H1 (cell line): Measurements from ENCODE around the gene KAT5. TPM values are rescaled to one million over a fixed set of nuclear protein-coding genes. Genes with fewer than 3 reads are reported as not detected.

Experiments
- CTCF ChIA-PET: fragments of 300-600 bp; sonication (Branson Sonifier 250); formaldehyde crosslinking; loops from one replicate; lab custom pipeline; 2021; ENCODE audit not compliant: partially characterized antibody; lab: Charles Lee
- POLR2A ChIA-PET: fragments of 300-600 bp; sonication (Branson Sonifier 250); formaldehyde crosslinking; loops from one replicate; lab custom pipeline; 2021; ENCODE audit warnings: inconsistent platforms; ENCODE audit not compliant: partially characterized antibody; lab: Charles Lee
- DNase-seq, 2 experiments: peaks; one replicate each; pipeline versions ENCODE4 v3.0.0 to v3.0.0-alpha.2; 2010 to 2022; ENCODE audit warnings: low spot score in 2 of 2, low read depth in 1 of 2, mixed read lengths in 1 of 2
- FAIRE-seq: peaks from 2 replicates; lab custom pipeline; 2011; peaks lifted over from hg19 to GRCh38; lab: Jason Lieb, UNC
- H2AFZ ChIP-seq: 2 replicates; pipeline ENCODE4 v1.8.1; 2012; ENCODE audit warnings: low read length, inconsistent platforms
- H2AK5ac ChIP-seq: 2 replicates; pipeline ENCODE4 v1.6.1; 2013; ENCODE audit warnings: low read depth, low read length
- H2BK120ac ChIP-seq: replicated peaks from 2 replicates; pipeline ENCODE3; 2013; ENCODE audit warnings: low read depth, low read length, inconsistent platforms
- H2BK12ac ChIP-seq: 2 replicates; pipeline ENCODE4 v1.6.1; 2013; ENCODE audit warnings: low read depth, low read length
- H2BK15ac ChIP-seq: 2 replicates; pipeline ENCODE4 v1.6.1; 2013; ENCODE audit warnings: low read length
- H2BK20ac ChIP-seq: 2 replicates; pipeline ENCODE4 v1.6.1; 2013; ENCODE audit warnings: low read length
- H2BK5ac ChIP-seq: 2 replicates; pipeline ENCODE4 v1.6.1; 2013; ENCODE audit warnings: low read depth, low read length
- H3K14ac ChIP-seq: 2 replicates; pipeline ENCODE4 v1.6.1; 2013; ENCODE audit warnings: inconsistent platforms; ENCODE audit not compliant: insufficient read length
- H3K18ac ChIP-seq: 2 replicates; pipeline ENCODE4 v1.6.1; 2013; ENCODE audit warnings: low read length; ENCODE audit errors: extremely low read depth
- H3K23ac ChIP-seq: 2 replicates; pipeline ENCODE4 v1.6.1; 2013; ENCODE audit warnings: inconsistent platforms; ENCODE audit not compliant: insufficient read length
- H3K23me2 ChIP-seq: 2 replicates; pipeline ENCODE4 v1.6.1; 2013; ENCODE audit warnings: low read depth, low read length
- H3K27ac ChIP-seq: 2 replicates; pipeline ENCODE4 v1.6.1; 2011; ENCODE audit warnings: low read depth, low read length, inconsistent platforms
- H3K27me3 ChIP-seq, 4 experiments: replicated peaks in 1 of 4; 1 replicate in 1 of 4; 2 replicates in 3 of 4; pipeline versions ENCODE4 v1.6.1 to v1.8.1; 2011 to 2013; ENCODE audit warnings: low read length in 3 of 4, mild to moderate bottlenecking in 3 of 4, inconsistent platforms in 2 of 4, mixed read lengths in 2 of 4, moderate library complexity in 1 of 4; ENCODE audit not compliant: control insufficient read depth in 3 of 4, insufficient read depth in 3 of 4; ENCODE audit errors: extremely low read depth in 1 of 4
- H3K36me3 ChIP-seq, 4 experiments: 2 replicates each; pipeline versions ENCODE4 v1.6.1 to v1.8.1; 2011 to 2013; ENCODE audit warnings: mild to moderate bottlenecking in 4 of 4, low read length in 3 of 4, moderate library complexity in 2 of 4, control low read depth in 1 of 4, inconsistent platforms in 1 of 4; ENCODE audit not compliant: insufficient read depth in 4 of 4, control insufficient read depth in 2 of 4
- H3K4ac ChIP-seq: replicated peaks from 2 replicates; pipeline ENCODE3; 2013; ENCODE audit warnings: low read length, low read depth, mixed read lengths, inconsistent platforms; ENCODE audit not compliant: insufficient read length
- H3K4me1 ChIP-seq, 4 experiments: replicated peaks in 1 of 4; 1 replicate in 1 of 4; 2 replicates in 3 of 4; pipeline versions ENCODE4 v1.6.1 to v1.8.1; 2011 to 2013; ENCODE audit warnings: low read length in 3 of 4, inconsistent platforms in 2 of 4, mixed read lengths in 1 of 4; ENCODE audit not compliant: insufficient read depth in 4 of 4, control insufficient read depth in 3 of 4
- H3K4me2 ChIP-seq, 2 experiments: 2 replicates each; pipeline versions ENCODE4 v1.6.1 to v1.8.1; 2011 to 2013; ENCODE audit warnings: low read depth in 2 of 2, low read length in 2 of 2, control low read depth in 1 of 2, inconsistent platforms in 1 of 2, mild to moderate bottlenecking in 1 of 2; ENCODE audit not compliant: insufficient read depth in 1 of 2
- H3K4me3 ChIP-seq, 4 experiments: fragments of 200-600, 300-600 bp in 1 of 4; sonication (generic), shearing (Covaris generic), sonication (Bioruptor Twin) in 1 of 4; 2 replicates each; pipeline versions ENCODE4 v1.5.1 to v1.8.1; 2011 to 2016; ENCODE audit warnings: low read length in 4 of 4, low read depth in 3 of 4, control low read depth in 2 of 4, inconsistent platforms in 2 of 4, mild to moderate bottlenecking in 2 of 4, mixed read lengths in 1 of 4, moderate library complexity in 1 of 4; ENCODE audit not compliant: insufficient read depth in 2 of 4; ENCODE audit errors: extremely low read depth in 1 of 4
- H3K56ac ChIP-seq: replicated peaks from 2 replicates; pipeline ENCODE3; 2013; ENCODE audit warnings: low read depth, mild to moderate bottlenecking, mixed read lengths, low read length, inconsistent platforms; ENCODE audit not compliant: insufficient read length
- H3K79me1 ChIP-seq: 2 replicates; pipeline ENCODE4 v1.6.1; 2013; ENCODE audit warnings: low read depth, low read length, control low read depth
- H3K79me2 ChIP-seq, 2 experiments: 2 replicates each; pipeline versions ENCODE4 v1.6.1 to v1.8.1; 2012 to 2013; ENCODE audit warnings: low read length in 2 of 2, mild to moderate bottlenecking in 2 of 2, inconsistent platforms in 1 of 2; ENCODE audit not compliant: insufficient read depth in 2 of 2, control insufficient read depth in 1 of 2
- H3K9ac ChIP-seq, 4 experiments: replicated peaks in 1 of 4; 1 replicate in 1 of 4; 2 replicates in 3 of 4; pipeline versions ENCODE4 v1.6.1 to v1.8.1; 2011 to 2013; ENCODE audit warnings: low read depth in 3 of 4, low read length in 3 of 4, control low read depth in 2 of 4, mild to moderate bottlenecking in 2 of 4, moderate library complexity in 2 of 4, inconsistent platforms in 1 of 4; ENCODE audit errors: extremely low read depth in 1 of 4
- H3K9me3 ChIP-seq, 2 experiments: 2 replicates each; pipeline versions ENCODE4 v1.6.1 to v1.8.1; 2012 to 2013; ENCODE audit warnings: mild to moderate bottlenecking in 2 of 2, moderate library complexity in 2 of 2, control low read depth in 1 of 2, inconsistent platforms in 1 of 2, low read depth in 1 of 2, low read length in 1 of 2, mixed read lengths in 1 of 2; ENCODE audit not compliant: insufficient read depth in 2 of 2
- H4K20me1 ChIP-seq, 2 experiments: replicated peaks in 1 of 2; 2 replicates each; pipeline versions ENCODE3 to v1.8.1; 2011 to 2013; ENCODE audit warnings: inconsistent platforms in 2 of 2, low read length in 2 of 2, mild to moderate bottlenecking in 1 of 2; ENCODE audit not compliant: insufficient read depth in 2 of 2, control insufficient read depth in 1 of 2
- H4K5ac ChIP-seq: 2 replicates; pipeline ENCODE4 v1.6.1; 2013; ENCODE audit warnings: low read length, low read depth, mixed read lengths, inconsistent platforms; ENCODE audit not compliant: insufficient read length
- H4K8ac ChIP-seq: 2 replicates; pipeline ENCODE4 v1.8.0; 2013; ENCODE audit warnings: mild to moderate bottlenecking, moderate library complexity, low read length, inconsistent platforms; ENCODE audit not compliant: insufficient read depth; ENCODE audit errors: extremely low read depth
- H4K91ac ChIP-seq: replicated peaks from 2 replicates; pipeline ENCODE3; 2013; ENCODE audit warnings: low read length, mixed read lengths, inconsistent platforms; ENCODE audit not compliant: insufficient read length
- CTBP2 ChIP-seq: IDR thresholded peaks from 2 replicates; pipeline ENCODE4 v1.7.0; 2011; ENCODE audit warnings: borderline replicate concordance, mild to moderate bottlenecking, moderate library complexity, mixed read lengths, low read length; ENCODE audit not compliant: insufficient read depth, insufficient read length
- JUND ChIP-seq: IDR thresholded peaks from 2 replicates; pipeline ENCODE4 v1.6.1; 2011; ENCODE audit warnings: mild to moderate bottlenecking, improper control_type of control experiment, low read length
- POU5F1 ChIP-seq: IDR thresholded peaks from 2 replicates; pipeline ENCODE4 v1.6.1; 2011; ENCODE audit warnings: low read depth, mild to moderate bottlenecking, low read length, moderate library complexity
- RFX5 ChIP-seq: IDR thresholded peaks from 2 replicates; pipeline ENCODE4 v1.6.1; 2011; ENCODE audit warnings: low read depth, low read length, improper control_type of control experiment, borderline replicate concordance
- SIN3A ChIP-seq, 2 experiments: IDR thresholded peaks in 1 of 2; conservative IDR thresholded peaks in 1 of 2; 2 replicates each; pipeline ENCODE4 v1.6.1; 2011 to 2012; ENCODE audit warnings: low read length in 2 of 2, improper control_type of control experiment in 1 of 2, low read depth in 1 of 2, mild to moderate bottlenecking in 1 of 2
- SUZ12 ChIP-seq: fragments of 200-600 bp; sonication (generic); IDR thresholded peaks from 2 replicates; pipeline ENCODE4 v1.6.1; 2012; ENCODE audit warnings: mild to moderate bottlenecking, inconsistent platforms, low read length, moderate library complexity, mixed read lengths
- USF2 ChIP-seq: IDR thresholded peaks from 2 replicates; pipeline ENCODE4 v1.6.1; 2011; ENCODE audit warnings: low read length, improper control_type of control experiment
- WGBS, 2 experiments: shearing (Covaris generic) in 1 of 2; methylation state at CpG; one replicate each; pipeline versions ENCODE4 v1.1.6 to v1.1.7; 2013 to 2015; ENCODE audit warnings: low lambda C conversion rate in 2 of 2, mixed read lengths in 2 of 2, inconsistent platforms in 1 of 2, low coverage in 1 of 2, missing lambda C conversion rate in 1 of 2; ENCODE audit not compliant: insufficient replicate concordance in 2 of 2, insufficient coverage in 1 of 2, insufficient read length in 1 of 2; ENCODE audit errors: extremely low coverage in 1 of 2, missing lambda C conversion rate in 1 of 2; 5-methylcytosine and 5-hydroxymethylcytosine counted together
- polyA plus RNA-seq, 7 experiments: library from polyadenylated mRNA; depleted of rRNA in 3 of 7; stranded (reverse) in 5 of 7; unstranded in 2 of 7; fragments of >200 nt in 5 of 7; fragments of 200-250 nt in 2 of 7; gene quantifications; 1 replicate in 5 of 7; 2 replicates in 1 of 7; 4 replicates in 1 of 7; pipeline versions ENCODE4 v1.2.1 to v1.2.3, GENCODE V29; 2011 to 2013; ENCODE audit warnings: missing spikeins in 2 of 7, mixed read lengths in 2 of 7
- total RNA-seq: library from RNA; stranded (reverse); fragmentation: NEBNext Ultra II Directional; extraction: Animal tissue kit (Norgen Biotek cat#: 25700); gene quantifications from 2 replicates; pipeline ENCODE4 v1.2.1, GENCODE V29; 2021

The KAT5 gene
- total and polyA plus RNA-seq, 2 of the 8 experiments (the other 6 are each of a cell fraction or from before 2014, with no cell fraction given): 26.7 to 37.4 TPM

DNA sequence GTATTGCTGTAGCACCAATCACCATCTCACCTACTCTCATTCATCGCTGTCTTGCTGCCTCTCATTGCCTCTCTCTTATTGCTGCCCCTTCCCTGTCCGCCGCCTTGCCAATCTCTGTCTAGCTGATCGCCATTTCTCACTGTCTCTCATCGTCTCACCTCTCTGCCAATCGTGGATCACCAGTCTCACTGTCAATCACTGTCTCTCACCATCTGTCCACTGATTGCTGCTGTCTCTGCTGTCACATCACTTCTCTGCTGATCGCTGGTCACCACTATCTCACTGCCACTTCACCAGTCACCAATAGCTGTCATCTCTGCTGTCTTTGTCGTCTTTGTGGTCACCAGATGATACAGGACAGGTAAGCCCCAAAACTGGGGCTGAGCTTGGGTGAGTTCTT, 29.1 kb downstream of the KAT5 start:
- Histone ChIP-seq H4K20me1 (no peaks in the 10 kb centered on the region), H3K18ac (no peak overlapping the region), H3K27ac (no peak overlapping the region), H4K8ac (no peak overlapping the region), H3K4me1 (no peaks in the 10 kb centered on the region), H2BK20ac (no peak overlapping the region), H4K91ac (no peak overlapping the region), H3K4ac (no peak overlapping the region), H2BK12ac (no peak overlapping the region), H3K4me3 (no peak overlapping the region), H3K27me3 (peaks cover 0 to 2% (median 0%) of the 10 kb centered on the region in 4 experiments; a peak in 1 of 7 replicates), H3K79me1 (no peaks in the 10 kb centered on the region), H3K9ac (no peak overlapping the region), H3K23me2 (no peaks in the 10 kb centered on the region), H2BK120ac (no peak overlapping the region), H4K5ac (no peak overlapping the region), H3K79me2 (no peaks in the 10 kb centered on the region), H3K14ac (no peak overlapping the region), H2BK15ac (no peak overlapping the region), H2AK5ac (no peak overlapping the region), H2BK5ac (no peak overlapping the region; the same call in 1 of the 2 replicates), H3K36me3 (no peaks in the 10 kb centered on the region; a peak in 1 of 8 replicates), H3K4me2 (no peak overlapping the region), H2AFZ (no peak overlapping the region), H3K9me3 (peaks cover 16 to 29% of the 10 kb centered on the region in 2 experiments), H3K56ac (no peak overlapping the region), H3K23ac (no peak overlapping the region)
- TF ChIP-seq JUND (no peak), POU5F1 (no peak), SIN3A (conservative IDR thresholded peaks at IDR 0.05 in 1 of 2, IDR thresholded peaks at IDR 0.05 in 1 of 2; ENCODE audit: low read depth in 1 of 2, low read length in 2 of 2) (no peak), USF2 (no peak), RFX5 (no peak), CTBP2 (no peak), SUZ12 (no peak)
- DNase-seq (no peak), FAIRE-seq (no peak)
- WGBS, 2 experiments: 71% methylated on average over 8 of the region's 8 CpGs; no CpG with 5 or more reads in 1 of the 2 experiments
- CTCF ChIA-PET: interaction anchor here (0.5 to 1.6 kb wide), 3 partner anchors 14 to 78 kb away, joined by 3 to 4 read pairs (median 4); no protein-coding TSS in a partner anchor
- POLR2A ChIA-PET: interaction anchor here (1.7 kb wide), 1 partner anchor 23 kb away, joined by 6 read pairs; no protein-coding TSS in a partner anchor
